Measurements from ENCODE around the gene FAM228B. TPM values are rescaled to one million over a fixed set of nuclear protein-coding genes. Genes with fewer than 3 reads are reported as not detected.

The FAM228B gene
- total RNA-seq, 4 donors from 2014 or later: 22.6 to 41.4 (median 33.8) TPM

- 86% methylated on average over 1 of the region's 1 CpG for WGBS
- Histone ChIP-seq H3K4me3 (no peak overlapping the region), H3K27me3 (peaks cover 0 to 8% (median 0%) of the 10 kb centered on the region in 4 donors), H3K27ac (replicated peaks in 1 of 4) (no peak overlapping the region), H3K36me3 (no peaks in the 10 kb centered on the region), H3K9me3 (peaks cover 0 to 5% (median 0%) of the 10 kb centered on the region in 4 donors), H3K4me1 (peaks cover 0 to 7% (median 2%) of the 10 kb centered on the region in 4 donors)
- intact Hi-C loops (cut with DNase I): no loop called here
- DNase-seq (ENCODE audit: extremely low spot score): no peak
- TF ChIP-seq POLR2AphosphoS5 (IDR thresholded peaks at IDR 0.05) (no peak), EP300 (IDR thresholded peaks at IDR 0.05) (no peak), POLR2A (IDR thresholded peaks at IDR 0.05; ENCODE audit: low read depth) (no peak)
- TF ChIP-seq, protein P1, sequence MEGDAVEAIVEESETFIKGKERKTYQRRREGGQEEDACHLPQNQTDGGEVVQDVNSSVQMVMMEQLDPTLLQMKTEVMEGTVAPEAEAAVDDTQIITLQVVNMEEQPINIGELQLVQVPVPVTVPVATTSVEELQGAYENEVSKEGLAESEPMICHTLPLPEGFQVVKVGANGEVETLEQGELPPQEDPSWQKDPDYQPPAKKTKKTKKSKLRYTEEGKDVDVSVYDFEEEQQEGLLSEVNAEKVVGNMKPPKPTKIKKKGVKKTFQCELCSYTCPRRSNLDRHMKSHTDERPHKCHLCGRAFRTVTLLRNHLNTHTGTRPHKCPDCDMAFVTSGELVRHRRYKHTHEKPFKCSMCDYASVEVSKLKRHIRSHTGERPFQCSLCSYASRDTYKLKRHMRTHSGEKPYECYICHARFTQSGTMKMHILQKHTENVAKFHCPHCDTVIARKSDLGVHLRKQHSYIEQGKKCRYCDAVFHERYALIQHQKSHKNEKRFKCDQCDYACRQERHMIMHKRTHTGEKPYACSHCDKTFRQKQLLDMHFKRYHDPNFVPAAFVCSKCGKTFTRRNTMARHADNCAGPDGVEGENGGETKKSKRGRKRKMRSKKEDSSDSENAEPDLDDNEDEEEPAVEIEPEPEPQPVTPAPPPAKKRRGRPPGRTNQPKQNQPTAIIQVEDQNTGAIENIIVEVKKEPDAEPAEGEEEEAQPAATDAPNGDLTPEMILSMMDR (IDR thresholded peaks at IDR 0.05): no peak
These were observed 53.1 kb downstream of the FAM228B start for GRCh38 chr2:24176326-24176725.

- Histone ChIP-seq H3K9me3 (peaks cover 0 to 3% (median 0%) of the 10 kb centered on the region in 4 donors), H3K36me3 (no peaks in the 10 kb centered on the region), H3K4me3 (no peak overlapping the region), H3K27ac (replicated peaks in 1 of 4) (no peak overlapping the region), H3K4me1 (peaks cover 0 to 5% (median 2%) of the 10 kb centered on the region in 4 donors), H3K27me3 (peaks cover 0 to 5% (median 0%) of the 10 kb centered on the region in 4 donors)
- TF ChIP-seq POLR2A (IDR thresholded peaks at IDR 0.05; ENCODE audit: low read depth): no peak
- no peak for TF ChIP-seq POLR2AphosphoS5 (IDR thresholded peaks at IDR 0.05)
- no peak for TF ChIP-seq EP300 (IDR thresholded peaks at IDR 0.05)
- TF ChIP-seq, protein P1 (IDR thresholded peaks at IDR 0.05): no peak
- DNase-seq (ENCODE audit: extremely low spot score): no peak
- intact Hi-C loops (cut with DNase I): no loop called here
These were observed 56.4 kb downstream of the FAM228B start for GRCh38 chr2:24179683-24180082.

GRCh38 chr2:24181849-24182248, 58.6 kb downstream of the FAM228B start:
- H3K27me3 ChIP-seq: no peaks in the 10 kb centered on the region
- peaks cover 0 to 6% (median 0%) of the 10 kb centered on the region in 4 donors for H3K9me3 ChIP-seq
- no peaks in the 10 kb centered on the region for H3K4me1 ChIP-seq
- no peak overlapping the region for H3K4me3 ChIP-seq
- intact Hi-C loops (cut with DNase I): no loop called here
- TF ChIP-seq POLR2AphosphoS5 (IDR thresholded peaks at IDR 0.05): no peak
- no peak for TF ChIP-seq POLR2A (IDR thresholded peaks at IDR 0.05; ENCODE audit: low read depth)
- no peak overlapping the region for H3K27ac ChIP-seq (replicated peaks in 1 of 4)
- H3K36me3 ChIP-seq: no peaks in the 10 kb centered on the region
- 84% methylated on average over 6 of the region's 6 CpGs for WGBS
- no peak for DNase-seq (ENCODE audit: extremely low spot score)

DNA sequence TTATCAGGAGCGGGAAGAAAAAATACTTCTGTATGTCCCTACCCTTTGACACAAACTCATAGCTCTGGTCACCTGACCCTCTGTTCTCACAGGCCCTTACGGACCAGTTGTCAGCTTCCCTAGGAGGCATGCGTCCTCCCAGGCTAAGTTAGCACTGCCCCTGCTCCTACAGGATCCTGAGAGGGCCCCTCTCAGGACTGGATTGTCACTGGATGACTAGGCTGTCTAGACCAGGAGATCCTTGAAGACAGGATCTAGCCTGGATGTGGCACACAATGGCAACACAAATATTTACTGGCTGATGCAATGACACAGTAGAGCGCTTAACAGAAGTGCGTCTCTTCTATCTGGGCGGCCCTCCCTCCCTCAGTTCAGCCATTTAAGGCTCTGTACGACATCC, 59.2 kb downstream of the FAM228B start:
- DNase-seq (ENCODE audit: extremely low spot score): no peak
- intact Hi-C loops (cut with DNase I): no loop called here
- Histone ChIP-seq H3K36me3 (no peaks in the 10 kb centered on the region), H3K9me3 (peaks cover 0 to 6% (median 0%) of the 10 kb centered on the region in 4 donors), H3K4me1 (no peaks in the 10 kb centered on the region), H3K4me3 (no peak overlapping the region), H3K27ac (replicated peaks in 1 of 4) (no peak overlapping the region), H3K27me3 (no peaks in the 10 kb centered on the region)
- no peak for TF ChIP-seq POLR2A (IDR thresholded peaks at IDR 0.05; ENCODE audit: low read depth)
- TF ChIP-seq EP300 (IDR thresholded peaks at IDR 0.05): no peak
- TF ChIP-seq, protein P1 (IDR thresholded peaks at IDR 0.05): no peak
- no peak for TF ChIP-seq POLR2AphosphoS5 (IDR thresholded peaks at IDR 0.05)
- 91% methylated on average over 7 of the region's 7 CpGs for WGBS

DNA sequence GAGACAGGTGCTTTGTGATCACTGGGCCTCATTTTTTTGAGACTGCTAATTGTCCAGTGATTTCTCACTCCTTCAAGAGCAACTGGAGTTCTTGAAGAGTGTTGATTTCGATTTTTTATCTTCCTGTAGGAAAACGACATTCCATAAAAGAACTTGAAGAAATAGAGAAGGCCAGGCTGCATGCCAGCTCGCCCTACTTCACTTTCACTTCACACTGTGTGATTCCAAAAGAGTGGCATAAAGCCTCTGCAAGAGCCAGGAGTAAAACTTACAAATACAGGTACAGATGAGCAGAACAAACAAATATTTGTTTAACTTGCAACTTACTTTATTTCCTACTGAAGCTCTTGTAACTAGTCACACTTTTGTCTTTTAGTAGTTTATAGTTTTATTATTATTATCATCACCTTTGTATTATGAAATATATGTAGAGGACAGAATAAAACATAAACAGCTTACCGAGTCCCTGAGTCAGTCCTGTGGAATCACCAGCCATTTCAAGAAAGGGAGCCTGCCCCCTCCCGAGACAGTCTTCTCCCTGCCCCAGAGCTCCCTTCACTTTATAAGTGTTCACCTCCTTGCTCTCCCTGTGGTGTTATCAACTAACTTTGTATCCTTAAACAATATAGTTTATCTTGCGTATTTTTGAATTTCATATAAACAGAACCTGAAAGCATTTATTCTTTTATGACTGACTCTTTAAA, 60.2 kb downstream of the FAM228B start:
- H3K27me3 ChIP-seq: no peaks in the 10 kb centered on the region
- TF ChIP-seq, protein P1 (IDR thresholded peaks at IDR 0.05): no peak
- WGBS: 88% methylated on average over 6 of the region's 6 CpGs
- DNase-seq (ENCODE audit: extremely low spot score): no peak
- no peaks in the 10 kb centered on the region for H3K4me1 ChIP-seq
- intact Hi-C loops (cut with DNase I): no loop called here
- H3K27ac ChIP-seq (replicated peaks in 1 of 4): no peak overlapping the region
- no peak overlapping the region for H3K4me3 ChIP-seq
- no peaks in the 10 kb centered on the region for H3K36me3 ChIP-seq
- H3K9me3 ChIP-seq: peaks cover 0 to 6% (median 0%) of the 10 kb centered on the region in 4 donors
